Measurements from ENCODE around the gene IVL.

DNA sequence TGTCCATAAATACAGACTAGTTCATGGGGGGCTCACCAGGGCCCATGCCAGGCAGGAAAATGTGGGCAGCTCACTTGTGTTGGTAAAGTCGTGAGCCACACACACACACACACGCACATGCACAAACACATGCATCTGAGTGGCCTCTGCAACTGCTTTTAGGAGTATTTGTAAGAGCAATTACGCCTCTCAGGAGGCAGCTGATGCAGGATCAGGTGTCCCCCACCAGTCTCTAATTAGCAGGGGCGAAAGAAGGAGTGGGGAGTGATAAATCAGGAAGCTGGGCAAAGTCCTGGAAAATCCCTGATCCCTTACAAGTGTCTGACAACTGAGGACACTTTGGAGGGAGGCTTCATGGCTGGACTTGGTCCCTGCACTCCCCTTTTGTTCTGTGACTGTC is 5.7 kb upstream of the IVL start:
- TF ChIP-seq MEIS1 (CRISPR knock-in tag; IDR thresholded peaks at IDR 0.05; ENCODE audit: borderline replicate concordance) = no peak
- TF ChIP-seq, protein P1, sequence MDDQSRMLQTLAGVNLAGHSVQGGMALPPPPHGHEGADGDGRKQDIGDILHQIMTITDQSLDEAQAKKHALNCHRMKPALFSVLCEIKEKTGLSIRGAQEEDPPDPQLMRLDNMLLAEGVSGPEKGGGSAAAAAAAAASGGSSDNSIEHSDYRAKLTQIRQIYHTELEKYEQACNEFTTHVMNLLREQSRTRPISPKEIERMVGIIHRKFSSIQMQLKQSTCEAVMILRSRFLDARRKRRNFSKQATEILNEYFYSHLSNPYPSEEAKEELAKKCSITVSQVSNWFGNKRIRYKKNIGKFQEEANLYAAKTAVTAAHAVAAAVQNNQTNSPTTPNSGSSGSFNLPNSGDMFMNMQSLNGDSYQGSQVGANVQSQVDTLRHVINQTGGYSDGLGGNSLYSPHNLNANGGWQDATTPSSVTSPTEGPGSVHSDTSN (CRISPR knock-in tag; IDR thresholded peaks at IDR 0.05) = no peak
- TF ChIP-seq ZNF175 (tag by site-specific recombination; IDR thresholded peaks at IDR 0.05) = no peak
- TF ChIP-seq, protein P2, sequence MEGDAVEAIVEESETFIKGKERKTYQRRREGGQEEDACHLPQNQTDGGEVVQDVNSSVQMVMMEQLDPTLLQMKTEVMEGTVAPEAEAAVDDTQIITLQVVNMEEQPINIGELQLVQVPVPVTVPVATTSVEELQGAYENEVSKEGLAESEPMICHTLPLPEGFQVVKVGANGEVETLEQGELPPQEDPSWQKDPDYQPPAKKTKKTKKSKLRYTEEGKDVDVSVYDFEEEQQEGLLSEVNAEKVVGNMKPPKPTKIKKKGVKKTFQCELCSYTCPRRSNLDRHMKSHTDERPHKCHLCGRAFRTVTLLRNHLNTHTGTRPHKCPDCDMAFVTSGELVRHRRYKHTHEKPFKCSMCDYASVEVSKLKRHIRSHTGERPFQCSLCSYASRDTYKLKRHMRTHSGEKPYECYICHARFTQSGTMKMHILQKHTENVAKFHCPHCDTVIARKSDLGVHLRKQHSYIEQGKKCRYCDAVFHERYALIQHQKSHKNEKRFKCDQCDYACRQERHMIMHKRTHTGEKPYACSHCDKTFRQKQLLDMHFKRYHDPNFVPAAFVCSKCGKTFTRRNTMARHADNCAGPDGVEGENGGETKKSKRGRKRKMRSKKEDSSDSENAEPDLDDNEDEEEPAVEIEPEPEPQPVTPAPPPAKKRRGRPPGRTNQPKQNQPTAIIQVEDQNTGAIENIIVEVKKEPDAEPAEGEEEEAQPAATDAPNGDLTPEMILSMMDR (tag by site-specific recombination; IDR thresholded peaks at IDR 0.05) = no peak
- TF ChIP-seq ZNF837 (tag by site-specific recombination; IDR thresholded peaks at IDR 0.05) = no peak
